Activated naive CD4-positive, alpha-beta T cell treated with anti-CD3 and anti-CD28 coated beads, Interleukin-2, amount 50 U/mL, for 72 hours (primary cell): ENCODE data around the gene DAD1. TPM values are rescaled to one million over a fixed set of nuclear protein-coding genes. Genes with fewer than 3 reads are reported as not detected.
"Not testable (repeated sequence)": the region's sequence is repeated elsewhere in the genome, so short reads cannot be mapped to it uniquely, and the experiment has no call there.

Experiments
- ATAC-seq, 2 donors: fragments of 150-1000 bp; cut with Tn5 transposase; 2 replicates each; pipeline ENCODE4 v1.10.0; 2021; ENCODE audit warnings: mild to moderate bottlenecking in 2 of 2, moderate library complexity in 2 of 2
- DNase-seq, 2 donors: peaks; one replicate each; pipeline ENCODE4 v3.0.0; 2021 to 2022; ENCODE audit warnings: low spot score in 2 of 2
- H3K27ac Mint-ChIP-seq, 2 donors: one replicate each; pipeline ENCODE4 v1.8.0; 2022; ENCODE audit warnings: mild to moderate bottlenecking in 2 of 2, mixed read lengths in 2 of 2
- H3K36me3 Mint-ChIP-seq, 2 donors: one replicate each; pipeline ENCODE4 v1.8.0; 2022; ENCODE audit warnings: mixed read lengths in 2 of 2
- H3K9me3 Mint-ChIP-seq, 2 donors: one replicate each; pipeline ENCODE4 v1.8.0; 2022; ENCODE audit warnings: mixed read lengths in 2 of 2
- total RNA-seq, 2 donors: library from RNA; stranded (reverse); gene quantifications; one replicate each; pipeline ENCODE4 v1.2.3, GENCODE V29; 2022

The DAD1 gene
- total RNA-seq, 2 donors from 2014 or later: 218 to 240 TPM

DNA sequence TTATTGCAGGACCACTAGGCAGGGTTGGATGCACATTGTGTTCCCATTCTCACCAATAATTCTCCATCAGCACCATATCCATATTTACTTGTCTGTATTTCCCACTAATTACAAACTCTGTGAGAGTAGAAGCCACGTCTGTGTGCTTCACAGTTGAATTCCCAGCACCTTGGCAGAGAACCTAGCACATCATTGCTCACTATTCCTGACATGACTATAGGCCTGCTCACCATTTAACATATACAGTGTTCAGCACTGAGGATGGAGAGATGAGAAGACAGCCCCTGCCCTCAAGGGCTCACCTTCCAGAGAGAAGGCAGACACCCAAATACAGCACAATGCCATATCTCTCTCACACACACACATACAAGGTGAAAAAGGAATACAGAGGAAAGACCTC is 5.0 kb downstream of the DAD1 start:
- no peak for DNase-seq
- ATAC-seq: peak; percentile 18 to 24
- peaks cover 34 to 49% of the 10 kb centered on the region in 2 donors for H3K36me3 Mint-ChIP-seq
- no peaks in the 10 kb centered on the region for H3K9me3 Mint-ChIP-seq
- H3K27ac Mint-ChIP-seq: peak overlapping the region; percentile 31 to 100

DNA sequence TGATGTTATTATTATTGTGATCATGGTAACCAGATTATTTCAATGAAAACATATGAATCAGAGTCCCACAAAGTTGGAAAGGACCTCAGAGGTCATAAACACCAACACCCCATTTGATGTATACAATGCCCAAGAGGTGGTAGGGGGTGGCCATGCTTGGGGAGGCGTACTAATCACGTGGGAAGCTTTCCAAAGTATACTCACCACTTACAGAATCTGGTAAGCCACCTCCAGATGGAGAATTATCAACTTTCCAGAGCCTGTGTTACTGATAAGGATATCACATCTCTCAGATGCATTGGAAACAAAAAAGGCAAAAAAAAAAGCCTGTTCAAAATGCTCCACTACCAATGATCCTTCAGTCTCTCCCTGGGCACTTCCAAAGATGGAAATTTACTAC is 8.4 kb downstream of the DAD1 start:
- peaks cover 19 to 42% of the 10 kb centered on the region in 2 donors for H3K36me3 Mint-ChIP-seq
- ATAC-seq: no peak
- DNase-seq: no peak
- H3K27ac Mint-ChIP-seq: no peak overlapping the region
- no peaks in the 10 kb centered on the region for H3K9me3 Mint-ChIP-seq

DNA sequence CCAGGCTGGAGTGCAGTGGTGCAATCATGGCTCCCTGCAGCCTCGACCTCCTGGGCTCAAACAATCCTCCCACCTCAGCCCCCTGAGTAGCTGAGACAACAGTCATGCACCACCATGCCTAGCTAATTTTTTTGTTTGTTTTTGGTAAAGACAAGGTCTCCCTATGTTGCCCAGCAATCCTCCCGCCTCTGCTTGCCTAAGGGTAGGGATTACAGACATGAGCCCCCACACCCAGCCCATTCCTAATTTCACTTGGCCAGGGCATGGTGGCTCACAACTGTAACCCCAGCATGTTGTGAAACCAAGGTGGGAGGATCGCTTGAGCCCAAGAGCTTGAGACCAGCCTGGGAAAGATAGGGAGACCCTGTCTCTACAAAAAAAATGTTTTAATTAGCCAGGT is 9.1 kb downstream of the DAD1 start:
- DNase-seq (no peak), ATAC-seq (no peak)
- Mint-ChIP-seq H3K36me3 (peaks cover 16 to 39% of the 10 kb centered on the region in 2 donors), H3K9me3 (no peaks in the 10 kb centered on the region), H3K27ac (peak overlapping the region in 1 of 2 donors; percentile 75)

DNA sequence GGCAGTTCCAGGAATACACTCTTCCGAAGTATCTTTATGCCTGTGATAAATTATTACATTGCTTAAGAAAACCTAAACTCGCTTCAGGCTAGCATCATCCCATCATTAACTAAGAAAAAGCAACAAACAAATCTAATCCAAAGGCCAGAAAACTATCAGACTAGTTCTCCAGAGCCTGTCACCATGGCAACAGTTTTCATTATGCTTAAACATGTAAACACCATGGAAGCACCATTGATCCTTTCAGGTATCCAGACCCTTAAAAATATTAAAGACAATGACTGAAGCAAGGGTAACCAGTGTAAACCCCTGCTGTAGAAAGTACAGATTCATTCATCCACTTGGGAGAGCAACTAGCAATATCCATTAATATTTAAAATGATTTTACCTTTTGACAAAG is 9.8 kb downstream of the DAD1 start:
- Mint-ChIP-seq H3K36me3 (peaks cover 20 to 42% of the 10 kb centered on the region in 2 donors), H3K9me3 (no peaks in the 10 kb centered on the region), H3K27ac (peak overlapping the region; percentile 4 to 93)
- no peak for DNase-seq
- no peak for ATAC-seq

DNA sequence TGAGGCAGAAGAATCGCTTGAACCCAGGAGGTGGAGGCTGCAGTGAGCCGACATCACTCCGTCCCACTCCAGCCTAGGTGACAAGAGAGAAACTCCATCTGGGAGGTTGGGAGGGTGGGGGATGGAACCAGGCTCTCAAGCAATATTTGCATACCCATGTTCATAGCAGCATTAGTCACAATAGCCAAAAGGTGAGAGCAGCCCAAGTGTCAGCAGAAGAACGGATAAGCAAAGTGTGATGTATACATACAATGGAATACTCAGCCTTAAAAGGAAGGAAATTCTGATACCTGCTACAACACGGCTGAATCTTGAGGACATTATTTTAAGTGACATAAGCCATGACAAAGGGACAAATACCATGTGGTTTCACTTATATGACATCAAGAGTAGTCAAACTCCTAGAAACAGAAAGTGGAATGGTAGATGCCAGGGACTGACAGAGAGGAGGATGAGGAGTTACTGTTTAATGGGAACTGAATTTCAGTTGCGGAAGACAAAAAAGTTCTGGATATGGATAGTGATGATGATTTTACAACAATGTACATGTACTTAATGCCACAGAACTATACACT is 11.6 kb downstream of the DAD1 start:
- peak overlapping the region; percentile 36 to 81 for H3K27ac Mint-ChIP-seq
- peaks cover 13 to 45% of the 10 kb centered on the region in 2 donors for H3K36me3 Mint-ChIP-seq
- ATAC-seq: peak; percentile 33 to 60
- H3K9me3 Mint-ChIP-seq: no peaks in the 10 kb centered on the region
- DNase-seq: no peak

- H3K9me3 Mint-ChIP-seq: no peaks in the 10 kb centered on the region
- peaks cover 20 to 46% of the 10 kb centered on the region in 2 donors for H3K36me3 Mint-ChIP-seq
- ATAC-seq (peak in 1 of 2 donors; percentile 44), DNase-seq (no peak)
- H3K27ac Mint-ChIP-seq: peak overlapping the region; percentile 67 to 81
Observed at GRCh38 chr14:22573804-22574203, 15.2 kb downstream of the DAD1 start.

GRCh38 chr14:22572562-22573058 is 16.4 kb downstream of the DAD1 start:
- Mint-ChIP-seq H3K36me3 (peaks cover 20 to 50% of the 10 kb centered on the region in 2 donors), H3K27ac (peak overlapping the region; percentile 23 to 37), H3K9me3 (no peaks in the 10 kb centered on the region)
- no peak for DNase-seq
- no peak for ATAC-seq

- DNase-seq (peak; percentile 78 to 83), ATAC-seq (peak; percentile 82 to 89)
- Mint-ChIP-seq H3K36me3 (peaks cover 25 to 46% of the 10 kb centered on the region in 2 donors), H3K9me3 (no peaks in the 10 kb centered on the region), H3K27ac (peak overlapping the region; percentile 97 to 99)
Observed at GRCh38 chr14:22570132-22570949, 18.7 kb downstream of the DAD1 start.

GRCh38 chr14:22569737-22570131 is 19.3 kb downstream of the DAD1 start:
- no peak for ATAC-seq
- Mint-ChIP-seq H3K36me3 (peaks cover 28 to 50% of the 10 kb centered on the region in 2 donors), H3K9me3 (no peaks in the 10 kb centered on the region), H3K27ac (peak overlapping the region; percentile 97 to 99)
- DNase-seq: no peak

GRCh38 chr14:22569106-22569736 is 19.8 kb downstream of the DAD1 start:
- H3K27ac Mint-ChIP-seq: peak overlapping the region; percentile 97 to 99
- DNase-seq (no peak), ATAC-seq (peak in 1 of 2 donors; percentile 1)
- no peaks in the 10 kb centered on the region for H3K9me3 Mint-ChIP-seq
- H3K36me3 Mint-ChIP-seq: peaks cover 28 to 50% of the 10 kb centered on the region in 2 donors

DNA sequence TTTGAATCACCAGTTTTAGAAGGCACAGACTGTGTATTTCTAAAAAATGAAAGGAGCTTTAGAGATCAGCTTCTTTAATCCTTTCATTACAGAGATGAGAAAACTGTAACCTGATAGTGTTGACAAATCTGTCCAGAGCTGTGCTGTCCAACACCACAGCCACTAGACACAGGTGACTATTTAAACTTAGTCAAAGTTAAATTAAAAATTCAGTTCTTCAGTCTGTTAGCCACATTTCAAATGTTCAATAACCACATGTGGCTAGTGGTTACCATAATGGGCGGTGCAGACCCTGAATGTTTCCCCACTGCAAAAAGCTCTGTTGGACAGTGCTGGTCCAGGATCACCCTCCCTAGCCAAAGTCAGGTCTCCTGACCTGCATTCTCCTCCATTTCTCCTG is 21.6 kb downstream of the DAD1 start:
- DNase-seq: no peak
- Mint-ChIP-seq H3K9me3 (no peaks in the 10 kb centered on the region), H3K27ac (peak overlapping the region; percentile 78 to 97), H3K36me3 (peaks cover 31 to 39% of the 10 kb centered on the region in 2 donors)
- ATAC-seq: peak; percentile 7 to 19

DNA sequence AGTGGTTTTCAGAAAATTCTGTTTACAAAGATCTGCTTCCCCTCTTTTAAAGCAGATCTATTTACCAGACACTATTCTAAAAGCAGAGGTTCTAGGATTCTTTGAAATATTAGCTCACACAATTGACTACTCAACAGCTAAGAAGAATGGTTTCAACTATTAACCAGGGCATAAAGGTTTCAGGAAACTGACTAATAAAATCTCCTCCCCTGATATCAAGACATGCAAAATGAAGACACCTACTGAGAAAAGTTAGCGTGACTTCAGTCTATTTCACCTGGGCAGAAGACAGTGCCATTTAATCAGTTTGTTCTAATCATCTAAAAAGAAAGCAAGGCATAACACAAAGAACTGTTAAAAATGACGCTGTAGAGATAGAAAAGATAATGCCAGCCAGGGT is 22.2 kb downstream of the DAD1 start:
- Mint-ChIP-seq H3K9me3 (no peaks in the 10 kb centered on the region), H3K36me3 (peaks cover 32 to 33% of the 10 kb centered on the region in 2 donors), H3K27ac (peak overlapping the region; percentile 78 to 97)
- DNase-seq (no peak), ATAC-seq (peak; percentile 10 to 15)

DNA sequence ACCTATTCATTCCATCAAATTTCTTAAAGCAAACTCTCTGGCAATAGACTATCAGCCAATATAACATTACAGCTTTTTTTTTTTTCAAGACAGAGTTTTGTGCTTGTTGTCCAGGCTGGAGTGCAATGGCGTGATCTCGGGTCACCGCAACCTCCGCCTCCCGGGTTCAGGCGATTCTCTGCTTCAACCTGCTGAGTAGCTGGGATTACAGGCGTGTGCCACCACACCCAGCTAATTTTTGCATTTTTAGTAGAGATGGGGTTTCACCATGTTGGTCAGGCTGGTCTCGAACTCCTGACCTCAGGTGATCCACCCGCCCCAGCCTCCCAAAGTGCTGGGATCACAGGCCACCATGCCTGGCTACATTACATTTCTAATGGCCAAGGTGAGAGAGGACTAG is 22.8 kb downstream of the DAD1 start:
- DNase-seq, ATAC-seq: not testable (repeated sequence)
- H3K36me3 Mint-ChIP-seq: peaks cover 32% of the 10 kb centered on the region in 2 donors

DNA sequence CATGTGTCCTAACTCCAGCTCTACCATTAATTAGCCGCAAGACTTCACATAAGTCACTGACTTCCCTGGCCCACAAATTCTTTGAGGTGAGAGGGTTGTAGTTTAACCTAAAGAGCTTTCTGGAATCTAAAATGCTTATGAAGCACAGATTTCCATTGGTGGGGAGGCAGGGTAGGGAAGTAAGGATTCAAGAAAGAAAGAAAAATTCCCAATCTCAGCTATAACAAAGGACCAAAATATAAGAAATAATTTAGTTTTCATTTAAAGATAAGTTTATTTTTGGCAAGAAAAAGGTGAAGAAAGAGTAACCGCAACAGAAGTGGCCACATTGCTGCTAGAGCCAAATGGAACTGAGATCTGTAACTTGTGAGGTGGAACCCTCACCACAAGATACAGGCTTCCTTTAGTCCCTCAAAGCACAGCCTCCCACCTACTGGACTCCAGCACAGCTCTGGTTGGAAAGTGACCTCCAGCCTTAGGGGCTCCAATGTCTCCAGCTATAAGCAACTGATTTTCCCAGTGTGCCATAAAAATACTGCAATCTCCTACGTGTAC is 23.6 kb downstream of the DAD1 start:
- H3K9me3 Mint-ChIP-seq: no peaks in the 10 kb centered on the region
- DNase-seq (no peak), ATAC-seq (no peak)
- H3K27ac Mint-ChIP-seq: peak overlapping the region; percentile 88 to 97
- peaks cover 32% of the 10 kb centered on the region in 2 donors for H3K36me3 Mint-ChIP-seq

More for the DNA sequence above, 22.8 kb downstream of the DAD1 start:
- not testable (repeated sequence) for H3K9me3 Mint-ChIP-seq
- H3K27ac Mint-ChIP-seq: peak overlapping the region; percentile 88 to 97

GRCh38 chr14:22564463-22564862 is 24.6 kb downstream of the DAD1 start:
- ATAC-seq: no peak
- DNase-seq: no peak
- H3K9me3 Mint-ChIP-seq: no peaks in the 10 kb centered on the region
- H3K27ac Mint-ChIP-seq: peak overlapping the region; percentile 88 to 97
- H3K36me3 Mint-ChIP-seq: peaks cover 31 to 35% of the 10 kb centered on the region in 2 donors

- Mint-ChIP-seq H3K9me3 (no peaks in the 10 kb centered on the region), H3K36me3 (peaks cover 30 to 31% of the 10 kb centered on the region in 2 donors), H3K27ac (peak overlapping the region; percentile 88 to 97)
- ATAC-seq (peak in 1 of 2 donors; percentile 7), DNase-seq (no peak)
Observed at GRCh38 chr14:22563987-22564386, 25.0 kb downstream of the DAD1 start.
